NCI-H146 treated with DMSO at 0.1 percent for 48 hours (cell line): ENCODE measurements around the gene GAB1.

Experiments
- DNase-seq: peaks from one replicate; lab custom pipeline; 2025; ENCODE audit not compliant: unreplicated experiment; lab: John Stamatoyannopoulos, UW

Gene GAB1

DNA sequence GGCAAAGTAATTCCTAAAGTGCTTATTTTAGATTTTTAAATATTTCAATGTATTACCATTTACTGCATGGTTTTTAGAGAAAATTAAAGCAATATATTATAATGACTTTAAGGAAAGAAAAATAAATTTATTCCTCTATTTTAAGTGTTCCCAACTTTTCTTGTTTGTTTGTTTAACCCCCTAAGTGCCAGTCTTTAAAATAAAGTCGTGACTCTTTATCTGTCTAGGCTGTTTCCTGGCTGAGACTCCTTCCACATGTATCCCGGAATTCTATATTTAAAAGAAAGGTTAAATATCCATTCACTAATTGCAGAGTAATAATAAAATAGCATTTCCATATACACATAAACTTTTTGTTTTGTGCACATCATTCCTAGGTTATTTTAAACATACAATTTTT, 71.2 kb downstream of the GAB1 start:
- DNase-seq: no peak

DNA sequence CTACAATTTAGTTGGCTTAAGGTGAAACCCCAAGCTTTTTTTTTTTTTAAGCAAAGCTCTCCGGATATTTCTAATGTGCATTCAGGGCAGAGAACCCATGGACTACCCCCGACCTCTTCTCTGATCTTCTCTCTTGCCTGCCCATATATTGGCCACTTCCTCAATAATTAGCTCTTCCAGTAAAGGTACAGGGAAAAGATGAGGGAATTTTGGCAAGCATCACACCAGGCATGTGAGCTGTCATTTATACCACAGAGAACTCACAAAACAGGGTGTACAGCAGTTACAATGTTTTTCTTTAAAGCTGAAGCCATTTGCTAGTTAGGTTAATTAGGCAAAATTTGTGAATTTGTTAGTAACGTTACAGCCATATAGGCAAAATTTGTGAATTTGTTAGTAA, 73.3 kb downstream of the GAB1 start:
- DNase-seq: no peak

DNA sequence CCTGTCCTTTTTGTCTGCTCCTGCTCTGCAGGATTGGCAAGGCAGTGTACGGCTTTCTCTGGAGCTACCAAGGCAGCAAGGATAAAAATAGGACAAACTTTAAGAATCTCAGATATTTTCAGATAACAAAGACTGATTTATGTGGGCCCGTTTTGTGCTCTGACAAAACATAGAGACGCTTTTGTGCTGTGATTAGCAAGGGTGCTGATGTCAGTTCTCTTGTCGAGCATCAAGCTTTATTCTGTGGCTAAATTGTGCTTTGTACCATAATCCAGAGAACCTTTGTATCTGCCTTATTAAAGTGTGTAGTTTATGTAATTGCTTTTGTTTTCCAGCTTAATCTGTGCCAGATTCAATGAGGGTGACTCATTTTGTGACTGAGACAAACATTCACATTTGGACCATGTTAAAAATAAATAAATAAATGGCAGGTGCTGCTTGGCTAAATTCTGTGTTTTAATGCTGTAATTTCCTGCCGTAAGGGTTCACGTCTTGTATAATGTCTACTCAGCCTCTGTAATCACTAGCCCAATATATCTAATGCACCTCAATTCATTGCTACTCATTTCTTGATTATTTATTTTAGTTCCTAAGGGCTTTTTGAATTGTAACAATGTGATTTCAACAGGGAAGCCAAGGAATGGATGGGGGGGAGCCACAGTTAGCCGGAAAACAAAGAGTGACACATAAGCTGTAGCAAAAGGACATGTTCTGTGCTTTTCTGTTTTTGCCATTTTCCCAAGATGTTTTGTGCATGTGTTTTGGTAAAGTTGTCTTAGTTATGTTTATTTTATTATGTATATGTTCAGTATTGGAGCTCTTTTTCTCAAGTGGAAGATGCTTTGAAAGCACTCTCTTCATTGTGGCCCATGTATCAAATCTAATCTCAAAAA, 75.1 kb downstream of the GAB1 start:
- DNase-seq: no peak

DNA sequence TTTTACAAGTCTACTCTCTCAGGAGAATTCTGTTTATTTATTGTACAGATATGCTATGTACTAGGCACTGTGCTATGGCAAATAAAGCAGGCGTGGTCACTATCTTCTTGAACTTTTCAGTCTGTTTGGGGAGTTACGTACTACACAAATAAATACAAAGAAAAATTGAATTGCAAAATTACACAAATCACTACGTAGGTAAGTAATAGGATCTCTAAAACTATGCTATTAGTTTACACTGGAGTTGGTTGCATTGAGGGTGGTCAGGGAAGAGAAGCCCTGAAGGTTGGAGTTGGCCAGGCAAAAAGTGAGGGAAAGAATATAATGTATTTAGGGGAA, 75.7 kb downstream of the GAB1 start:
- DNase-seq: no peak

DNA sequence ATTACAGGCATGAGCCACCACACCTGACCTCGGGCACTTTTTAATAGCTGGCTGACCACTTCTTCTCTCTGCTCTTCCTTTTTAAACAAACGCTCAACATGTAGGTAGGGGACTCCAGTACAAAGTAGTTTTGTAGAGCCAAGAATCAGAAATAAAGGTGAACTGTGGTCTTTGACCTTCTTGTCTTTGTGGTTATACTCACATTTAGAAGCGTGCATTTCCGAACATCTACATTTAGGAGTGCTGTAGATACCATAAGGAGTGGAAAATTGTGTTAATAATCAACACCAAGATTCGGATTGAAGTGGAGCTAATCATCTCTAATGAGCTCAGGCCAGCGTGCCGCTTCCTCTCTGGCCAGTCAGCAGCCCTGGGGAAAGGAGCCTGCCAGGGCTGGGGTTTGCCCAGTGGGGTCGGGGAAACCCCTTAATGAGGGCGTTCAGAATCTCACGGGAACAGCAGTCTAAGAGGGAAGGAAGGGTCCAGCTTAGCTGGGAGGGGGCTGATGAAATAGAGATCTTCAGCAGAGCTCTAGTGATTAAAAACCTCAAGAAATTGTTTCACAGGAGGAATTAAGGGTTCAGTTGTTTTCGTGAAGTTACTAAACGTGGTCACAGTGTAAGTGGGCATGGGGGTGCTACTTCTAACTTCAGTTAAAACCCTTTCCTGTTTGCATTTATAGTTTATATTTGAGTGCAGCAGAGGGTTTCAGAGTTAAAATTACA, 81.2 kb downstream of the GAB1 start:
- no peak for DNase-seq

DNA sequence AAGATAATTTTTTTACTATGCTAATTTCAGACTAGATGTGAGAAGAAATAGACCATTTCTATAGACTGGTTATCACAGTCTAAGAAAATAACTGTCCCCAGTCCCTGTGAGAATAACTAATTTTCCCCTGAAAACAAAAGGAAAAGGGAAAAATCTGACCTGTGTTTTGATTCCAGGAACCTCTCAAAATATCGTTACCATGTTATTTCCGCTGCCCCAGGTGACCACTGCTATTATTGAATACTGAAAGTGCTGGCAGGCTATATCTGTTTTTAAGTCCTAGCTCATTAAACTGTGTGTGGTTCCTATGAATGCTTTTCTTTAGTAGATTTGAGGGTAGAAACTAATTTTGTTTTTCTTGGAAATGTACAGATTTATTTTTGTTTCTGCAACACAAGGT, 83.6 kb downstream of the GAB1 start:
- no peak for DNase-seq

DNA sequence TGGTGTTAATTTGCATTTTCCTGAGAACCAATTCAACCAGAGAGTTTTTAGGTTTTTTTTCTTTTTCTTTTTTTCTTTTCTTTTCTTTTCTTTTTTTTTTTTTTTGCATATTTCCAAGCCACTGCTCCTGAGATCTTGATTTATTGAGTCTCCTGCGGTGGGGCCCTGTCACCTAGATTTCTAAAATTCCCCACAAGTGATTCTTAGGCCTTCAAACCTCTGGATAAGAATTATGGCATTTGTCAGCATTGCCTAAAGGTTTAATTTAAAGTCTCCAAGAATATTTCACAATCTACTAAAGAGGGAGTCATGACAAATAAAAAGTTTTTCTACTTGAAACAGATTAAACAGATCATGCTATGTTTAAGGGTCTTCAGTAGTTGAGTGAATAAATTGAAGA, 84.9 kb downstream of the GAB1 start:
- no peak for DNase-seq

DNA sequence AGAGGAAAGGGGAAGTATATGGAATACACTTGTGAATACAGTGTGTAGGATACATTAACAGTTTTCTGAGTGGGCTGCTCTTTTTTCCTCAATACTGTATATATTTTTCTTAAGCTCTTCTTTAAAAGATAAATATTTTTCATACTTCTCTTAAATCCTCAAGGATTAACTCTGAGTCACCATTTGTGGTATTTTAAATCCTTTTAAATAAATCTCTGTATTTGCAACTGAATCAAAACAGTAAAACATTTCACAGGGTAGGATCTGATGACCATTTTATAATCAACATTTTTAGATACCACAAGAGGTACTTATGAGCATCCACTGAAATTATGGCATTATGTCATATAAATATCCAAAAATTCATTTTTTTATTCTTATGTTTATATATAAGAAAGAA, 87.6 kb downstream of the GAB1 start:
- DNase-seq: no peak

DNA sequence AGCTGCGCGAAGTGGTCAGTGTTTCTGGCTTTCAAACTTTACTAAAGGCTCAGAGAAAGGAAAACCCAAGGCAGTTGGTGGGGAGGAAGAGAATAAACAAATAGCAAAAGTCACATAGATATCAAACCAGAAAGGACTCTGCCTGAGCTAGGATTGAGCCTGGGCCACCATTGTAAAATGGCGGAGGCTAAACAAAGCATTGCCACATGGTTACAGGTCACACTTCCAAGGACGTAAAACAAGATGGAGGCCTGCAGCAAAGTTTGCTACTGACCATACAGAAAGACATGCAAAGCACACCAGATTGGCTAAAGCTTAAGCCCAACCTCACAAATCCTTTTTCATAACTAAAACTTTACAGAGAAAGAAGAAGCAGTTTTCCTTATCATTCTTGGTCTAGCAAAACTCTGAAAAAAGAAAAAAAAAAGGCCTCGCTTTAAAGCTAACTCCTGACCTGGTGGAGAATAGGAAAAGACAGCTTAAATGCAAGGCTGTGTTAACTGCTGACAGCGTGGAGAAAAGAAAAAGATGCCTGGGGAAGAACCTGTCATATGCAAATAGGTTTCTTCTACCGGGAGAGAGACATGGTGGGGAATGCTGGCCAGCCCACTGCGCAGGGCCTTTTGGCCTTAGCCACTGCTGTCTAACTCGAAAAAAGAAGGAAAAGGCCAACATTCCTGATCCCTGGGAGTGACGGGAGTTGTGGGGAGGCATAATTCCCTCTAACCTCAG, 95.0 kb downstream of the GAB1 start:
- DNase-seq: no peak

DNA sequence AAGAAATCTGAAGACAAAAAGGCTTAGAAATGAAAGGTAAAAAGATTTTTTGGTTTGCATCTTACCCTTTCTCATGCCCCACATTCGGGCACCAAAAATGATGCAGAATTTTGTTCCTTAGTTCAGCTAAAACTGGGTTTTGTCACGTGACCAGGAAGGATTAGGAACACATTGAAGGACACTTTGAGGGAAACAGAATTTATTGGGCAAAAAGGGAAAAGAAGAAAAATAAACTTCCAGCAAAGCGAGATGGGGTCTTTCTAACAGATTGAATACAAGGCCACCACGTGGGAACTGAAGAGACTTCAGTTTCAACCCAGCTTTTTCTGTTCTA, 95.5 kb downstream of the GAB1 start:
- no peak for DNase-seq

DNA sequence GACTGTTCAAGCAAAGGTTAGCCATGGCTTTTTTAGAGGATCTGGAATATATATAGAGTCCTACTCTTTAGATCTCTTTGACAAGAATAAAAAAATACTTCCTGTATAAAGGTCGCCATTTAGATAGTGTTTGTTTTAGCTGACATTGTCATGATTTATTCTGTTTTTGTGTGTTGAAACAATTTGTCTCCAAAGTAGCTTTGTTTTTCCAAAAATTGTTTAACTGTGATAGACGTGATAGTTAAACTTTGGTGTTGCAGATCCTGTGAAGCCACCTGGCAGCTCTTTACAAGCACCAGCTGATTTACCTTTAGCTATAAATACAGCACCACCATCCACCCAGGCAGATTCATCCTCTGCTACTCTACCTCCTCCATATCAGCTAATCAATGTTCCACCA, 96.6 kb downstream of the GAB1 start:
- DNase-seq: no peak

DNA sequence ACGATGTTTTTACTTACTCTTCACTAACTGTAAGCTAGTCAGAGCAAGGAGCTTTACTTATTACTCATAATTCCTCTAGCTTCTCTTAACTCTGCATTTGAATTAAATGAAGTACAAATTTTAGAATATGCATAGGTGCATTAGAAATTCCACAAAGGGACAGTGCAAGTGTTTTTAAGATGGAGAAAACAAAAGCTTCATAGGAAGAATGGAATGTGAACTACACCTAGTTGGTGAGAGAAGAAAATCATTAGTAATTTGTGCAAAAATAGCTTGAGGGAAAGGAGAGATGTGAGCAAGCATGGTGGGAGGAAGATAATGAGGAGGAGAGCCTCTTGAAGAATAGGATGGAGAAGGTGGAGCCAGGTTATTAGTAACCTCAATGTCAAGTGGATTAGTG, 99.3 kb downstream of the GAB1 start:
- DNase-seq: no peak

DNA sequence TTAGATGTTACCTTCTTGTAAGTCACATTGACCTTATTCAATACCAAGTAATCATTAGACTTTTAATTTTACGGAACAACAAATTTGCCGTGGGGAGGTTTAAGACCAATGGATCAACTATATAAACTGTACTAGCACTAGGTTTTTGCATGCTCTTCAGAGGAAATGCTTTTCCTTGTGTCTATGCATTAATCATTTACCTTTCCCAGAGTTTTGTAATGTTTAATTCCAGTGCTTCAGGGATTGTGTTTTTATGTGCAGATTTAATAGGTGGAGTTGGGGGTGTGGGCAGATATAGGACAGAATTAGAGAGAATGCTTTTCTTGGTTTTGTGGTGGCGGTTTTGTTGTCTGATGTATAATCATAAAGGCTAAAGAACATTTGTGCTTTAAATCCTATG, 100.8 kb downstream of the GAB1 start:
- DNase-seq: no peak

DNA sequence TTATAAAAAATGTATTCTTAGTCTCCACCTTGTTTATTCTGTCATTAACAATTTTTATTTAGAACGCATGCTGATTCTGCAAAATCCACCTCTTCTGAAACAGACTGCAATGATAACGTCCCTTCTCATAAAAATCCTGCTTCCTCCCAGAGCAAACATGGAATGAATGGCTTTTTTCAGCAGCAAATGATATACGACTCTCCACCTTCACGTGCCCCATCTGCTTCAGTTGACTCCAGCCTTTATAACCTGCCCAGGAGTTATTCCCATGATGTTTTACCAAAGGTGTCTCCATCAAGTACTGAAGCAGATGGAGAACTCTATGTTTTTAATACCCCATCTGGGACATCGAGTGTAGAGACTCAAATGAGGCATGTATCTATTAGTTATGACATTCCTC, 101.3 kb downstream of the GAB1 start:
- no peak for DNase-seq

DNA sequence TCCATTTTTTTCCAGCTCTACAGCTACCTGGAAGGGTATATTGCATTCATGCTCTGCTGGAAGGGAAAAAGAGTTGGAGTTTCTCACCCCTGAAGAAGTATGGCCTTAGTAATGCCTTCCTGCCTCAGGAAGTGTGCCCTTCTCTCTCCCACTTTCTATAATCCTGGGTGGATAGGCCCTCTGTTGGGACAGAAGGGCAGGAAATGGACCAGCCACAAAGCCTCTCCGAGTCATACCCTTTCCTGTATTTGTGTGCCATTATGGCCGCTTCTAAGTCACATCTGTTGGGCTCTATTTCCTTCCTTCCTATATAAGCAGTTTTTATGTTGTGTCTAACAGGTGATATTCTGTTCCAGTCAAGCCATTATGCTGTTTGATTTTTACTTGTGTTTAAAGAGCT, 102.0 kb downstream of the GAB1 start:
- DNase-seq: no peak

DNA sequence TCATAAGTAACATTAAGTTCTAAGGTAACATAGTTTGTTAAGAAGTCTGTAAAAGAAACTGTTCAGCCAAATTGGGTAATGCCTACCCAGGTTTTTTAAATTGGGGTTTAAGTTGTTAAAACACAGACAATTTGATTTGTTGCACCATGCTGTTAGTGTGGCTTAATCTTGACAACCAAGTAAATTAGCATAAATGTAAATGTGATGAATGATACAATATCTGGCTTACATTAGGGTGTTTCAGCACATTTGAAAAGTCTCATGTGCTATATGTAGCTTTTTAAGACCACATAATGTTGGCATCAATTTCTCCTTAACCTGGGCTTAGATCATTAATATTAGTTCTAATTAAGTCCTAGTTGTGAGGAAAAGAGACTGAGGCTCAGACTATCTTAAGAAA, 104.4 kb downstream of the GAB1 start:
- no peak for DNase-seq

DNA sequence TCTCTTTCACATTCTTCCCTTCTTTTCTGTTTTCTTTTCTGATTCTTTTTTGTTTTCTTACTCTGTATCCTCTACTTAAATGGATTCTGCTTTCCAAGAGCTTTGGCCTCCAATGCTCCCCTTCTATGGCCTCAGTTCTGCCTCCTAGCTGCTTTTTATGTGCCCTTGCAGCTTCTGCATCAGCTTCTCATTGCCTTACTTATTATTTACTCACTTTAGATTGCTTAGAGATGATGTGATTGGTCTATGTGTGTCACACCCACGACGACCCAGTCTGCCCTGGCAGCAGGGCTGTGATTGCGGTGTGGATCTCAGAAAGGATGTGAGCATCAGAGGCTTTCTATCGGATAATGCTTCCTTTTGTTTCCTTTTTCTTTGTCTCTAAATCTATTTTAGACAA, 105.0 kb downstream of the GAB1 start:
- no peak for DNase-seq

DNA sequence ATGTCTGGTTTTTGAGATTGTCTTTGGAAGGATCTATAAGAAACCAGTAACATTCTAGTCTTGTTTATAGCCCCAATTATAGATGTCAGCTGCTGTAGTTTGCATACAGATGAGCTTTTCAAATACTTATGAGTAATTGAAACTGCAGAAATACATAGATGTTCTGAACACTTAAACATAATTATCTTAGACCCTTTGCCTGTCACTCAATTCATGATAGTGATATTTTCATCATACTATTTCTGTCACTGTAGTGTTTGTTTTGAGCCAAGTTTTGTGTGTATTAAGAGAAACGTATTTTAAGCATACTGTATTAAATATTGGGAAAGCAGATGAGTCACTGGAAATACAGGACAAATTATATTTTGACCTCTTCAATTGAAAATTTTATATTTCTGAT, 107.1 kb downstream of the GAB1 start:
- DNase-seq: no peak

DNA sequence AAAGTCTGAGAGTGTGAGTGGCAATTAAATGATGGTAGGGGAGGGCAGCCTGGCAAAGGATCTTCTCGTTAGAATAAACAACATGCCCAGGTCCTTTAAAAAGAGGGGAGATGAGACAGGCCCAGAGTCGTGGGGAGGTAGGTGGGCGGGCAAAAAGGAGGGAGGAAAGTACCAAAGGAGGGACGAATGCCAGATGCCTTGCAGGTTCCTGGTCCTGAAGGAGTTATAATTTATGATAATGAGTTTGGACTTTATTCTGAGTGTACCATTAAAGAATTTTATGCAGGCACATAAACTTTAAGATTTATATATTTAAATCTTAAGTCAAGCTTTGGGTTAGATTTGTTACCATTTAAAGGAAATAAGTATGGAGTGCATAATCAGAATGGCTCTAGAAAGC, 114.5 kb downstream of the GAB1 start:
- DNase-seq: no peak

DNA sequence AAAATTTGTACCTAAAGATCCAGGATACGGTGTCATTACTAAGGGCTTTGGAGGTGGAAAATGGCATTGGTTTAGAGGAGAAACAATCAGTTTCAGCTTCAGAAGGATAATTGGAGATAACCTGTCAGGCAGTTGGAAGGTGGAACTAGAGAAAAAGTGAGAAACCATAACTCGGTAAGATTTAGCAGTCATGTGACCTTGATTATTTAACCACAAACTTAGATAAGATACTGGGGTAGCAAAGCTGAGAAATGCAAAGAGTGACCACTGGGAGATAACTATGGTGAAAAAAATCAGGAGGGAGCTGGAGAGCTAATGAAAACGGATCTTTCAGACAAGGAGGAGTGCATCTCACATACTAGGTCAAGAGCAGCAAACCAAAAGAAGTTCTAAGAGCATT, 118.5 kb downstream of the GAB1 start:
- DNase-seq: no peak

DNA sequence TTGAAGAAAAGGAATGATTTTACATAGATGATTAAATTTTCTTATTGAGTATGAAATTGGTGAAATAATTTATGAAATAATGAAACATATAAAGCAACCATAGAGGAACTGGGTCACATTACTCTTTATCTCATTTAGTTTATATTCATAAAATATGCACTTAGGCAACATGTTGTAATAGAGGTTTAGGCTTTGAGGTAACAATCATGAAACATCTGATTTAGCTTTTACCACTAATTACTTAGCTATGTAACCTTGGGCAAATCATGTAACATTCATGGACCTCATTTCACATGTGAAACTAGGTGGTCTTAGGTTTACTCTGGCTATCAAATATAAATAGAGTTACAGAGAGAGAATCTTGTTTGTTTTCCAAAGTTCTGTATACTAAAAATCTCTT, 122.3 kb downstream of the GAB1 start:
- no peak for DNase-seq
